T-helper 1 cell (primary cell): ENCODE results near the gene APOL4.
A peak's percentile ranks its signal among the peaks of the same experiment; 100 is the strongest.
"Not testable (repeated sequence)": the region's sequence is repeated elsewhere in the genome, so short reads cannot be mapped to it uniquely, and the experiment has no call there.

ENCODE experiments used
- DNase-seq, 5 donors: peaks; one replicate each; pipeline ENCODE4 v3.0.0-alpha.2; 2012 to 2020

APOL4 gene

GRCh38 chr22:36182056-36182455 lies 19.6 kb downstream of the APOL4 start:
- DNase-seq = no peak

- no peak for DNase-seq
Measured at GRCh38 chr22:36180928-36181327, 20.7 kb downstream of the APOL4 start.

- DNase-seq = peak; percentile 68 to 85 (median 75)
Measured at GRCh38 chr22:36180038-36180880, 21.4 kb downstream of the APOL4 start.

- DNase-seq = no peak
Measured at GRCh38 chr22:36177160-36177559, 24.4 kb downstream of the APOL4 start.

- DNase-seq = no peak
Measured at GRCh38 chr22:36175892-36176291, 25.7 kb downstream of the APOL4 start.

- no peak for DNase-seq
Measured at GRCh38 chr22:36171941-36172340, 29.7 kb downstream of the APOL4 start.

- DNase-seq = peak in 2 of 5 donors; percentile 39 to 40
Measured at GRCh38 chr22:36166518-36167220, 34.9 kb downstream of the APOL4 start.

GRCh38 chr22:36166086-36166485 lies 35.5 kb downstream of the APOL4 start:
- no peak for DNase-seq

- DNase-seq = no peak
Measured at GRCh38 chr22:36165141-36165540, 36.5 kb downstream of the APOL4 start.

- DNase-seq = no peak
Measured at GRCh38 chr22:36164621-36165020, 37.0 kb downstream of the APOL4 start.

- DNase-seq = no peak
Measured at GRCh38 chr22:36163497-36163896, 38.1 kb downstream of the APOL4 start.

GRCh38 chr22:36162127-36163034 lies 39.2 kb downstream of the APOL4 start:
- DNase-seq = peak in 4 of 5 donors; percentile 26 to 52 (median 34)

GRCh38 chr22:36161793-36162126 lies 39.8 kb downstream of the APOL4 start:
- DNase-seq = peak in 3 of 5 donors; percentile 28 to 41 (median 38)

GRCh38 chr22:36160499-36160942 lies 41.1 kb downstream of the APOL4 start, which contains the start of gene APOL3:
APOL3 (minus strand) TSS chr22:36160755; CDS start chr22:36149055, 11,700 bp downstream.
- DNase-seq = peak in 4 of 5 donors; percentile 25 to 72 (median 36)

GRCh38 chr22:36156515-36157419 lies 44.8 kb downstream of the APOL4 start:
- DNase-seq = peak; percentile 43 to 66 (median 64)

GRCh38 chr22:36156119-36156514 lies 45.5 kb downstream of the APOL4 start:
- DNase-seq = no peak

GRCh38 chr22:36155702-36156101 lies 45.9 kb downstream of the APOL4 start:
- DNase-seq = no peak

- DNase-seq = no peak
Measured at GRCh38 chr22:36154423-36154945, 47.1 kb downstream of the APOL4 start.

- DNase-seq = no peak
Measured at GRCh38 chr22:36153501-36154422, 47.8 kb downstream of the APOL4 start.

GRCh38 chr22:36152821-36153220 lies 48.8 kb downstream of the APOL4 start:
- DNase-seq = not testable (repeated sequence)
